H9 (cell line): ENCODE results near the gene MYH9. TPM values are rescaled to one million over a fixed set of nuclear protein-coding genes. Genes with fewer than 3 reads are reported as not detected.

ENCODE experiments used
- DNase-seq: peaks from one replicate; pipeline ENCODE4 v3.0.0-alpha.2; 2017
- H2AFZ ChIP-seq: one replicate; pipeline ENCODE4 v1.6.1; 2013; ENCODE audit warnings: mild to moderate bottlenecking, low read length, control low read depth, moderate library complexity
- H2AK5ac ChIP-seq: 2 replicates; pipeline ENCODE4 v1.6.1; 2013; ENCODE audit warnings: low read length, control low read depth, mixed read lengths; ENCODE audit not compliant: insufficient read length
- H2BK120ac ChIP-seq: one replicate; pipeline ENCODE4 v1.6.1; 2013; ENCODE audit warnings: low read depth, mild to moderate bottlenecking, low read length, control low read depth, inconsistent platforms; ENCODE audit not compliant: poor library complexity, severe bottlenecking
- H2BK12ac ChIP-seq: 2 replicates; pipeline ENCODE4 v1.6.1; 2013; ENCODE audit warnings: low read length, control low read depth, mixed read lengths, low read depth; ENCODE audit not compliant: insufficient read length
- H2BK15ac ChIP-seq: 2 replicates; pipeline ENCODE4 v1.6.1; 2013; ENCODE audit warnings: low read depth, low read length, control low read depth
- H2BK20ac ChIP-seq: one replicate; pipeline ENCODE4 v1.6.1; 2013; ENCODE audit warnings: low read depth, mild to moderate bottlenecking, low read length, control low read depth, inconsistent platforms; ENCODE audit not compliant: poor library complexity, severe bottlenecking
- H2BK5ac ChIP-seq: 2 replicates; pipeline ENCODE4 v1.6.1; 2013; ENCODE audit warnings: low read length, control low read depth, mixed read lengths; ENCODE audit not compliant: insufficient read length
- H3K14ac ChIP-seq: 2 replicates; pipeline ENCODE4 v1.6.1; 2013; ENCODE audit warnings: low read length, control low read depth; ENCODE audit not compliant: insufficient read depth
- H3K18ac ChIP-seq: 2 replicates; pipeline ENCODE4 v1.6.1; 2013; ENCODE audit warnings: low read depth, mild to moderate bottlenecking, mixed read lengths, low read length, control low read depth; ENCODE audit not compliant: insufficient read length
- H3K23ac ChIP-seq: 2 replicates; pipeline ENCODE4 v1.6.1; 2013; ENCODE audit warnings: low read length, control low read depth, mixed read lengths, low read depth; ENCODE audit not compliant: insufficient read length
- H3K23me2 ChIP-seq: 2 replicates; pipeline ENCODE4 v1.6.1; 2013; ENCODE audit warnings: low read depth, mild to moderate bottlenecking, mixed read lengths, low read length, control low read depth; ENCODE audit not compliant: insufficient read length, poor library complexity, severe bottlenecking
- H3K27ac ChIP-seq: 2 replicates; pipeline ENCODE4 v1.5.1; 2013; ENCODE audit warnings: low read length, control low read depth, mixed read lengths, low read depth; ENCODE audit not compliant: insufficient read length
- H3K27me3 ChIP-seq: 2 replicates; pipeline ENCODE4 v1.6.1; 2013; ENCODE audit warnings: low read length, control low read depth, inconsistent platforms; ENCODE audit not compliant: insufficient read depth
- H3K4ac ChIP-seq: 2 replicates; pipeline ENCODE4 v1.6.1; 2013; ENCODE audit warnings: low read depth, mild to moderate bottlenecking, control low read depth, inconsistent platforms, low read length, moderate library complexity
- H3K4me1 ChIP-seq: 2 replicates; pipeline ENCODE4 v1.6.1; 2013; ENCODE audit warnings: low read length, control low read depth, inconsistent platforms; ENCODE audit not compliant: insufficient read depth
- H3K4me2 ChIP-seq: 2 replicates; pipeline ENCODE4 v1.6.1; 2013; ENCODE audit warnings: low read length, control low read depth, mixed read lengths; ENCODE audit not compliant: insufficient read length, insufficient read depth
- H3K56ac ChIP-seq: 2 replicates; pipeline ENCODE4 v1.6.1; 2013; ENCODE audit warnings: low read depth, mild to moderate bottlenecking, mixed read lengths, low read length, control low read depth; ENCODE audit not compliant: insufficient read length
- H3K79me1 ChIP-seq: 2 replicates; pipeline ENCODE4 v1.6.1; 2013; ENCODE audit warnings: low read depth, mild to moderate bottlenecking, moderate library complexity, low read length, control low read depth, inconsistent platforms; ENCODE audit not compliant: insufficient read depth, poor library complexity, severe bottlenecking
- H3K79me2 ChIP-seq: 2 replicates; pipeline ENCODE4 v1.6.1; 2013; ENCODE audit warnings: low read length, control low read depth, inconsistent platforms; ENCODE audit not compliant: insufficient read depth
- H3K9ac ChIP-seq: 2 replicates; pipeline ENCODE4 v1.6.1; 2013; ENCODE audit warnings: low read length, control low read depth, mixed read lengths; ENCODE audit not compliant: insufficient read length; ENCODE audit errors: extremely low read depth
- H3K9me3 ChIP-seq: one replicate; pipeline ENCODE4 v1.6.1; 2013; ENCODE audit warnings: low read depth, low read length, inconsistent platforms; ENCODE audit not compliant: control insufficient read depth
- H3T11ph ChIP-seq: one replicate; pipeline ENCODE4 v1.6.1; 2013; ENCODE audit warnings: mild to moderate bottlenecking, low read length, control low read depth, inconsistent platforms
- H4K20me1 ChIP-seq: one replicate; pipeline ENCODE4 v1.6.1; 2013; ENCODE audit not compliant: control insufficient read depth, insufficient read length, insufficient read depth
- H4K5ac ChIP-seq: 2 replicates; pipeline ENCODE4 v1.6.1; 2013; ENCODE audit warnings: low read depth, mild to moderate bottlenecking, mixed read lengths, low read length, control low read depth; ENCODE audit not compliant: insufficient read length
- H4K8ac ChIP-seq: replicated peaks from 2 replicates; pipeline ENCODE4 v1.6.1; 2013; ENCODE audit warnings: low read length, control low read depth, mixed read lengths, low read depth; ENCODE audit not compliant: insufficient read length
- H4K91ac ChIP-seq: 2 replicates; pipeline ENCODE4 v1.6.1; 2013; ENCODE audit warnings: low read depth, mild to moderate bottlenecking, moderate library complexity, mixed read lengths, low read length, control low read depth; ENCODE audit not compliant: insufficient read length
- H3K27ac Mint-ChIP-seq, 3 experiments: 2 replicates in 2 of 3; 3 replicates in 1 of 3; pipeline ENCODE4 v1.8.0; 2020 to 2021; ENCODE audit warnings: mixed read lengths in 3 of 3, mild to moderate bottlenecking in 1 of 3, moderate library complexity in 1 of 3
- H3K27me3 Mint-ChIP-seq: 2 replicates; pipeline ENCODE4 v1.8.0; 2021; ENCODE audit warnings: low read depth, mild to moderate bottlenecking, moderate library complexity, mixed read lengths
- H3K36me3 Mint-ChIP-seq, 3 experiments: 2 replicates in 2 of 3; 3 replicates in 1 of 3; pipeline ENCODE4 v1.8.0; 2020 to 2021; ENCODE audit warnings: low read depth in 3 of 3, mixed read lengths in 3 of 3; ENCODE audit not compliant: insufficient read depth in 1 of 3
- H3K4me1 Mint-ChIP-seq, 2 experiments: 2 replicates each; pipeline ENCODE4 v1.8.0; 2020; ENCODE audit warnings: mixed read lengths in 2 of 2
- H3K4me3 Mint-ChIP-seq, 2 experiments: 2 replicates in 1 of 2; 3 replicates in 1 of 2; pipeline ENCODE4 v1.8.0; 2020 to 2021; ENCODE audit warnings: mild to moderate bottlenecking in 2 of 2, mixed read lengths in 2 of 2, moderate library complexity in 1 of 2
- H3K9me3 Mint-ChIP-seq, 2 experiments: 2 replicates in 1 of 2; 3 replicates in 1 of 2; pipeline ENCODE4 v1.8.0; 2020; ENCODE audit warnings: mild to moderate bottlenecking in 2 of 2, mixed read lengths in 2 of 2, moderate library complexity in 1 of 2
- WGBS: extraction: QIAGEN DNeasy Blood & Tissue Kit; methylation state at CpG from one replicate; pipeline ENCODE4 v1.1.7; 2013; ENCODE audit warnings: missing lambda C conversion rate, low lambda C conversion rate, mixed read lengths; ENCODE audit not compliant: insufficient read length; ENCODE audit errors: extremely low coverage; 5-methylcytosine and 5-hydroxymethylcytosine counted together
- total RNA-seq: library from RNA; stranded (reverse); gene quantifications from 2 replicates; pipeline ENCODE4 v1.2.1, GENCODE V29; 2021
- TF ChIP-seq, protein P1 (sequence below): fragments of 200-600 bp; sonication (generic); conservative IDR thresholded peaks from 3 replicates; pipeline ENCODE4 v1.8.0; 2021; ENCODE audit warnings: antibody characterized with exemption, mild to moderate bottlenecking

Gene MYH9
- total RNA-seq, 1 experiment from 2014 or later = 266 TPM

DNA sequence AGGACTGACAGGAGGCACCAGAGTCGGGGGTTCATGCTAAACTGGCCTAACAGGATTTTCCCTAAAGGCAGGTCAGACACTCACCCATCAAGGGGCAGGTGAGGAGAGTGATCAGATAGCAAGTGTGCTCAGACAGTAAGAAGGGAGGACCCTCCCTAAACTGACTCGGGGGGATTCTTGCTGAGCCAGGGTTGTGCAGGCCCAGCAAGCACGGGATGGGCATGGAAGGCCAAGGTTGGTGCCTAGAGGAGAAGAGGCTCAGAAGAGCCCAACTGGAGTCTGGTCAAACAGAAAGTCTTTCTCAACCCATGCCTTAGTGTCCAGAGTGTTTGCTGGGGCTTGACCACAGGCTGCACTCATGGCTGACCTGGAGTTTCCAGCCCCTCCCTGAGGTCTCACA is 141.0 kb downstream of the MYH9 start:
- H4K5ac ChIP-seq = no peak overlapping the region
- H3K56ac ChIP-seq = no peak overlapping the region
- no peaks in the 10 kb centered on the region for H3K79me1 ChIP-seq
- no peak overlapping the region for H2AFZ ChIP-seq
- Mint-ChIP-seq H3K4me3 (no peak overlapping the region), H3K9me3 (peaks cover 20 to 21% of the 10 kb centered on the region in 2 experiments), H3K4me1 (peaks cover 13 to 15% of the 10 kb centered on the region in 2 experiments), H3K27me3 (peaks cover 11% of the 10 kb centered on the region), H3K27ac (no peak overlapping the region), H3K36me3 (peaks cover 5 to 16% (median 9%) of the 10 kb centered on the region in 3 experiments; a peak in 6 of 7 replicates)
- H4K91ac ChIP-seq = peak overlapping the region; percentile 13
- WGBS = no CpG with 5 or more reads among the region's 3 CpGs
- H3K23ac ChIP-seq = no peak overlapping the region
- no peaks in the 10 kb centered on the region for H4K20me1 ChIP-seq
- H2BK120ac ChIP-seq = no peak overlapping the region
- no peaks in the 10 kb centered on the region for H3K27me3 ChIP-seq
- no peak overlapping the region for H3K27ac ChIP-seq
- peaks cover 10% of the 10 kb centered on the region for H3K9me3 ChIP-seq
- no peaks in the 10 kb centered on the region for H3K4me1 ChIP-seq
- no peak overlapping the region for H3K14ac ChIP-seq
- no peak overlapping the region for H3K18ac ChIP-seq
- no peak for DNase-seq
- no peak overlapping the region for H2BK20ac ChIP-seq
- H3K79me2 ChIP-seq = no peaks in the 10 kb centered on the region
- TF ChIP-seq, protein P1, sequence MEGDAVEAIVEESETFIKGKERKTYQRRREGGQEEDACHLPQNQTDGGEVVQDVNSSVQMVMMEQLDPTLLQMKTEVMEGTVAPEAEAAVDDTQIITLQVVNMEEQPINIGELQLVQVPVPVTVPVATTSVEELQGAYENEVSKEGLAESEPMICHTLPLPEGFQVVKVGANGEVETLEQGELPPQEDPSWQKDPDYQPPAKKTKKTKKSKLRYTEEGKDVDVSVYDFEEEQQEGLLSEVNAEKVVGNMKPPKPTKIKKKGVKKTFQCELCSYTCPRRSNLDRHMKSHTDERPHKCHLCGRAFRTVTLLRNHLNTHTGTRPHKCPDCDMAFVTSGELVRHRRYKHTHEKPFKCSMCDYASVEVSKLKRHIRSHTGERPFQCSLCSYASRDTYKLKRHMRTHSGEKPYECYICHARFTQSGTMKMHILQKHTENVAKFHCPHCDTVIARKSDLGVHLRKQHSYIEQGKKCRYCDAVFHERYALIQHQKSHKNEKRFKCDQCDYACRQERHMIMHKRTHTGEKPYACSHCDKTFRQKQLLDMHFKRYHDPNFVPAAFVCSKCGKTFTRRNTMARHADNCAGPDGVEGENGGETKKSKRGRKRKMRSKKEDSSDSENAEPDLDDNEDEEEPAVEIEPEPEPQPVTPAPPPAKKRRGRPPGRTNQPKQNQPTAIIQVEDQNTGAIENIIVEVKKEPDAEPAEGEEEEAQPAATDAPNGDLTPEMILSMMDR = no peak
- no peak overlapping the region for H3K4ac ChIP-seq
- H3T11ph ChIP-seq = no peak overlapping the region
- H3K23me2 ChIP-seq = no peaks in the 10 kb centered on the region
- no peak overlapping the region for H3K9ac ChIP-seq
- no peak overlapping the region for H4K8ac ChIP-seq
- no peak overlapping the region for H2BK12ac ChIP-seq
- no peak overlapping the region for H3K4me2 ChIP-seq
- H2AK5ac ChIP-seq = no peak overlapping the region
- H2BK5ac ChIP-seq = no peak overlapping the region
- H2BK15ac ChIP-seq = no peak overlapping the region
